HG03460 (cell line): Measurements from ENCODE around the gene VPS37C.

ENCODE experiments used
- ATAC-seq: cut with Tn5 transposase; IDR thresholded peaks from one replicate; pipeline ENCODE4 v1.9.1; 2021; ENCODE audit not compliant: unreplicated experiment

Gene VPS37C

DNA sequence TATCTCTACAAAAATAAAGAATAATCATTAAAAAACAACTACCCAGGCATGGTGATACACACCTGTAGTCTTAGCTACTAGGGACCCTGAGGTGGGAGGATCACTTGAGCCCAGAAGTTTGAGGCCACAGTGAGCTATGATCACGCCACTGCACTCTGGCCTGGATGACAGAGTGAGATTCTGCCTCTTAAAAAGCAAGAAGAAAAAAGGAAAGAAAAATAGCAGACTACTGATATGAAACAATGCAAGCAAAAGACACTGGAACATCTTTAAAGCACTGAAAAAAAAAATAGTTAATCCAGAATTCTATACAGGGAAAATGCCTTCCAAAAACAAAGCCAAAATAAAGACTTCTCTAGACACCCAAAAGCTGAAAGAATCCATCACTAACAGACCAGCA lies 5.9 kb downstream of the VPS37C start:
- ATAC-seq = no peak

DNA sequence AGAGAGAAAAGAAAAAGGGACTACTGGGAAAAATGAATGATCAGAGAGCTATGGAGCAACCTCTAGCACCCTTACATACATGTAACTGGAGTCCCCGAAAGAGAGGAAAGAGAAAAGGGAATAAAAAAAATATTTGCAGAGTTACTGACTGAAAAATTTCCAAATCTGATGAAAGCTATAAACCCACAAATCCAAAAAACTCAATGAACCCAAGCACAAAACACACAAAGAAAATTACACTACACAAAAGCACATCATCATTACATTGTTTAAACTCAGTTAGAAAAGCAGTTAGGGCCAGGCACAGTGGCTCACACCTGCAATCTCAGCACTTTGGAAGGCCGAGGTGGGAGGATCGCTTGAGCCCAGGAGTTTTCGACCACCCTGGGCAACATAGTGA lies 6.7 kb downstream of the VPS37C start:
- ATAC-seq = no peak

DNA sequence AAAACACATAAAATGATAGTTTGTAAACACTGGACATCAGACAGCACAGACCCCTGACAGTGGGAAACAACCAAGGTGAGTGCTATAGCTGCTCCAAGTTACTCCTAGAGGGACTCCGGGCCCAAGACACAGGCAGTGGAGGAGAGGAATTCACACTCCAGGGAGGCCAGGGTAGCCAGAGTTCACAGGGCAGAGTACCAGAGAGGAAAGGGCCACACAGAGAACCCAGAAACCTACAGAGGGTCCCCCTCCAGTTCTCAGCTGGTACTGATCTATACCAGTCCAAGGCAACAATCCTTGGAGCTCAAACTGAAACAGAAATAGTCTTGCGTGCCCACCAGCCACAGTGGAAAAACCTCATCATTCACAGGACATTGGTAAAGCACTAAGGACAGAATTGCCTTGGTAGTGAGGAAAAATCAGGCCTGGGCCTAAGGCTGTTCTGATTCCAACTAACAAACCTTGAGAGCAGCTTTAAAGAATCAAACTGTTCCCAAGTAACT lies 7.6 kb downstream of the VPS37C start:
- no peak for ATAC-seq

DNA sequence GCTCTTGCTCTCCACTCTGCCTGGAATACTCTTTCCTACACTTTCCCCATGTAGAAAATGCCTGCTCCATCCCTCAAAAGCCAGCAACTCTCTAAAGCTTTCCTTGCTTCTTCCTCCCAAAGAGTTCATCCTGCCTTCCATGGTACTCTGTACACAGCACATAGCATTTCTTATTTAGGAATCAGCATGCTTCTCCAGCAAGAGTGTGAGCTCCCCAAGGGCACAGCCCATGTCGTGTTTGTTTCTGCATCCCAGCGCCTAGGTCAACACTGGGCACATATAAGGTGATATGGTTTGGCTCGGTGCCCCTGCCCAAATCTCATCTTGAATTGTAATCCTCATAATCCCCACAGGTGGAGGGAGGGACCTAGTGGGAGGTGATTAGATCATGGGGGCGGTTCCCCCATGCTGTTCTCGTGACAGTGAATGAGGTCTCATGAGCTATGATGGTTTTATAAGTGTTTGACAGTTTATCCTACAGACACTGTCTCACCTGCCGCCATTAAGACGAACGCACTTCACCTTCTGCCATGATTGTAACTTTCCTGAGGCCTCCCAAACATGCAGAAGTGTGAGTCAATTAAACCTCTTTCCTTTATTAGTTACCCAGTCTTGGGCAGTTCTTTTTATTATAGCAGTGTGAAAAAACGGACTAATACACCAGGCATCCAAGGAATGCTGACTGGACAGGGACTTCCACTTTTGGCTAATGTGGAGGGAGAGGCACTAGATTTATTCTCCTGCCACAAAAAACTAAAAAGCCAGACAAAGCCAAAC lies 8.2 kb downstream of the VPS37C start:
- ATAC-seq = no peak

DNA sequence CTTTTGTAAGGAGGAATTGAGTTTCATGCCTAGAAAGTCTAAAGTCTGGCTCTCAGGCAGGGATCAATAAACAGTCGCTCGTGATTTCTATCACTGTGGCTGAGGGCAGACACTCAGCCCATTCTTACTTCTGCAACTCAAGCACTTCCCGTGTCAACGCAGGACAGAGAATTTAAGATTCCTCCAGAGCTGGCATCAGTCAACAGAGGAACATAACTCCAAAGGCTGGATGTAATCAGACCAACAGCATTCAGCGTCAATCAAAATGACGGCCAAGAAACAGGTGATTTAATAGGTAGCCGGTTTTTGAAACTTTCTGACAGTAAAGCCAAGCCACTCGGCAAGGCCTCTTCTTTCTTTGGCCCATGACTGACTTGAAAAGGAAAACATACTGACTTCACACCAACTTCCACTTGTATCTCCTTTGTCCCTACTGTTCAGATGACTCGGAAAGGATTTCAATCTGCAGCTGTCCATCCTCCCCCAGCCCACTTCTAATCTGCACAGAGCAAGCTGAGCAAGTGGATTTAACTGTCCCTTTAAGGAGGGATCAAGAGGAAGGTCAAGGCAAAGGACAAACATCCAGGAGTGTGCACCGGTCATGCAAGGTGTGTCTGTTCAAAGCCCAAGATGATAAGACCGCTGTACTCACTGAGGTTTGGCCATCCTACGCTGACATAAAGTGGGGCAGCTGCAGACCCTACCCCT lies 9.5 kb downstream of the VPS37C start:
- no peak for ATAC-seq

DNA sequence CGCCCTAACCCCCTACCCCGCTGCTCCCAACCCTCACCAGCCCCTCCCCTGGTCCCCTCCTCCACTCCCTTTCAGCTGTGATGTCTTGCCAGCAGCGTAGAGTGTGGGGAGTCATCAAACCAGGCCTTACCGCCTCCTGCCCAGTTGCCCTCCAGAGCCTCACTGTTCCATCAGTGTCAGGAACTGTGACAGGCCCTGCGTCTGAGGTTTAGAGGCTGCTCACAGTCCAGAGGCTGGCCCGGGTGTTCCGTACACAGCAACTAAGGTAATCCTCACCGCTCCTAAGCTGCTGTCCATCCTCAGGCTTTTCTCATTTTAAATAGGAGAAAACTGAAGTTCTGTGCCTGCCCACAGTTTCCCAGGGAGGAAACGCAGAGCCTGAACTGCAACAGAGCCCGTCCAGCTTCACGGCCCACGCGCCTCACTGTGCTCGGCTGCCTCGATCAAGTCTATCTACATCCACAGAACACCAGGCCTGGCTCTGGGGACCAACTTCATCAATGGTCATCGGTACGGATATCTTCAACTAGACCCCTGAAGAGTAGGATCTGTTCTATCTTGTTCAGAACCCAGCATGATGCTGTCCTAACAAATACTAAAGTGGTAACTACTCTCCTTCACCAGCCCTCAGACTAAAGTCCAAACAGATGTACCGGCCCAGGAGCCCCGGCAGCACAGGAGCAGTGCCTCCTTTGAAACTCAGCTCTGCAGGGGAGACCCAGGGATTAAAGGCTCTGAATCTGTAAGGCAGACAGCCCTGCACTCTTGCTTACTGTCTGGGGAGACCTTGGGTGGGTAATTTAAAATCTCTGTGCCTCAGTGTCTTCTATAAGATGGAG lies 10.3 kb downstream of the VPS37C start:
- no peak for ATAC-seq

DNA sequence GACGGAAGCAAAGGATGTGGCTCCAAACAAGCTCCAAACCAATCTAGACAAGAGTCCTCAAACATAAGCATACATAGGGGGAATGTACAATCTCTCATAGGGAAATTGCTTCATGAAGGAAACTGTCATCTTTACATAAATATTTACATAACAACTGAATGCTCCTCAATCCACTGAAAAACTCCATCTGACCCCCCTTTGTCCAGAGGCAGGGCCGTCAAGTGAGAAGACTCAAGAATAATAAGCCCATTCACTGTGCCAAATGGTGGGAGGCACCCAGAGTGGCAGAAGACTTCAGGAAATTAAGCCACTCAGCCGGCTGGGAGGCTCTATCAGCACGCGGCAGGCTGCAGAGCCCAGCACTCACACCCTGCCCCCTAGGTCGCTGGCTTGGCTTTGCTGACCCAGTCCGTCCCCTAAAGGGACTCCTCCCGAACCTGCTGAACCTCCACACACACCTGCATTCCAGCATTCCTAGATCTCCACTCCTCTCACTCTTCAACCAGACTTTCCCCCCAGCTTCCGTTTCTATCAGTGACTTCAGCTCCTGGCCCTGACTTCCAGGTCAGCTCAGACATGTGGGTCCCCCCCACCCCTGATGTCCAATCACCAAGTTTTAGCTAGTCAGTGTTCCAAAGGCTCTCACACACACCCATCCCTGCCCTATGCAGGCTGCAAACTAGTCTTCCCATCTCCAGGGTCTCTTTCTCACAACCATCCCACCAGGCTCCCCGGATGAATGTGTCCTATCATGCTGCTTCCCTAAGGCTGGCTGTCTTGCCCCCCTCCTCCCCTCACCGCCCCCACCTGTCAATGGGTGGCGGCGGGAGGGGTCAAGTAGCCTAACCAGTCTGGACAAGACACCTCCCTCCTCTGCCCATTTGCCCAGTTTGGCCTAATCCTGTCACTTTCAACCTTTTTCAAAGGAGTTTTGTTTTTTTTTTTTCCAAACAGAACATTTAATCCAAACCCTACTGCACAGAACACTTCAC lies 11.3 kb downstream of the VPS37C start:
- no peak for ATAC-seq

DNA sequence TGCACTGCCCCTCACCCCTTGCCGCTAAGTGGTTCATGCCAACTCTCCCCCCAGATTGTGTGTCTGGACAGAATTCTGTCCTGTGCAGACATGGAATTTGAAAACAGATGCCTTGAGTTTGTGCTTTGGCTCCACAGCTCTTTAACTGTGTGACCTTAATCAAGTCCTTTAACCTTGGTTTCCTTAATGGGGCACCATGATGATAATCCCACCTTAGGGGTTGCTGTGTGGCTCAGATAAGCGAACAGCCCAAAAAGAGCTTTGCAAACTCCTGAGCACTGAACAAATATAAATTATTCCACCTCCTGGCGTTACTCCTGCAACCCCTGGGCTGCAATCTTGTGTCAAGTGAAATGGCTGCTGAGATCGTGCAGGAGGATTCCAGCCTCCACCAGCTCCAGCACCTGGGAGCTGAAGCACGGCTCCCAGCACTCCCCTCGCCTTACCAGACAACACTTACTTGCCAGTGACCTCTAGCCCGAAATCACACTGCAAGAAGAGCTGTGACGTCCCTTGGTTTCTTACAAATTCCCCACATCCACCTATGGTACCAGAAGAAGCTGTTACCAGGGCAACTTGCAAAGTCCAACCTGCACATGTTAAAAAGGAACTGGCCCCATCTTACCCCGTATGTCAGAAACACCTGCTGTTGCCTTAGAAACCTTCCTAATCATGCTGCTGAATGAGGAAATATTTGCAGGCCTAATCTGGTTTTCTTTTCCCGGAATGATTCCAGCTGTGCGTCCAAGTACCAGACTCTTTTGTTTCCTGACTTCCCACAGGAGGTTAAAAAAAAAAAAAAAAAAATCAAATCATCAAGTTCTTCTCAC lies 13.2 kb downstream of the VPS37C start:
- no peak for ATAC-seq

DNA sequence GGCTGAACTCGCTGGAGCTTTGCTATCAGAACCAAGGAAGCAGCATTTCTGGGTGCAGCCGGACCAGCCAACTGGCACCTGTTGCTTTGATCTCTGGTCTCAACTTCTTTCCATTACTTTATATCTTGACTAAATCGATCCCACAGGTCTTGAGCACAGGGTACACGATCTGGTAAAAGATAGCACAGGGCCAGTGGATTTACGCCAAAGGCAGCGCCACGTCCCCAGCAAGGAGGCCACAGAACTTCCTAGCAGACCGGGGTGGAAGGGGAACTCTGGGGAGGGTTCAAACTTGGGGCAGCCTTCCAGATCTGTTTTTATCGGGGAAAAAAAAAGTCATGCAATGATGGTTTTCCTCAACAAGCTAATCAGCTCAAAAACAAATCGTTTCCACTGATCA lies 14.0 kb downstream of the VPS37C start:
- no peak for ATAC-seq

DNA sequence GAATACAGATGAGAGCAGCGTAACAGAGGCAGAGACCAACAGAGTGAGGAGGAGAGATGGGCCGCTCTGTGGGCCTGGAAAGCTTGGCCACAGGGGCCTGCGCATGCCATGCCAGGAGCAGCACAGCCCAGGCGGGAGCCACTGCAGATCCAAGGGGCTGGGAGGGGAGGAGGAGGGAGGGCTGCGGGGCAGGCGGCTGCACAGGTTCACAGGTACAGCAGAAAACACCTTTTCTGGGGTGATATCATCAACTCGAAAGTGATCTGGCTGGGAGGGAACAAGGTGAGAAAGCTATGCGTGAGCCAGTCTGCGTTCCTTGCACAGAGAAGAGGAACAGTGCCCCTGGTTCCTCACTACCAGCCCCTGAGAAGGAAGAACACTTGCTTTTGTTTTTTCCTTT lies 14.8 kb downstream of the VPS37C start:
- no peak for ATAC-seq

DNA sequence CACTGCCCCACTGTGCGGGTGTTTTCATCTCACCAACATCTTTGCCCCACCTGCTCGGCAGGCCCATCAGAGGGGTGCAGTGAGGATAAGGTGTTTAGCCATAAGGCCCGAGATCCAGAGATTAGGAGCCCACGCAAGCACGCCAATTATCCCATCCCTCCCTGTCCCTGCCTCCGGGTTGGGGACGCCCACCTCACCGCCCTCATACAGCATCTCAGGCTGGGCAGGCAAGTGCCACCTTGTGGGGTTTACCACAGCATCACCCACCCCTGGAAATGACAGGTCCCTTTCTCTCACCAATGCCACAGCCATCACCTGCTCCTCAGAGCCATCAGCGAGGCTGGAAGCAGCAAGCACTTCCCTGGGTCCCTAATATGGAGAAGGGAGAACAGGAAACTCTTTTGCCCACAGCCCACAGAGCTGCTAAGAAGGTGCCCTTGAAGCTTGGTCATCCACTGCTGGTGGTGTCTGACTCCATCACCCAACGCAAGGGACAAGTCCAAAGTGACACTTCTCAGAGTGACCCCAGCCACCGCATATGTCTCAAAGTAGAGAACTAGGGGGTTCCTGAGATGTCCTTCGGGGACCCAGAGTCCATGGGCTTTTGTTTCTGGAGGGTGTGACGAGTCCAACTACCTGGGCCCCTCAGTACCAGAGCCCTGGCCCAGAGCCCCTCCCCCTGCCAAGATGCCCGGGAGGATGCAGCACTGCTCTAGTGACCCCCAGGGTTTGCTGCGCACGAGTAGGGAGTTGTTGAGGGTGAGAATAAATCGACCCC lies 15.8 kb downstream of the VPS37C start:
- no peak for ATAC-seq

DNA sequence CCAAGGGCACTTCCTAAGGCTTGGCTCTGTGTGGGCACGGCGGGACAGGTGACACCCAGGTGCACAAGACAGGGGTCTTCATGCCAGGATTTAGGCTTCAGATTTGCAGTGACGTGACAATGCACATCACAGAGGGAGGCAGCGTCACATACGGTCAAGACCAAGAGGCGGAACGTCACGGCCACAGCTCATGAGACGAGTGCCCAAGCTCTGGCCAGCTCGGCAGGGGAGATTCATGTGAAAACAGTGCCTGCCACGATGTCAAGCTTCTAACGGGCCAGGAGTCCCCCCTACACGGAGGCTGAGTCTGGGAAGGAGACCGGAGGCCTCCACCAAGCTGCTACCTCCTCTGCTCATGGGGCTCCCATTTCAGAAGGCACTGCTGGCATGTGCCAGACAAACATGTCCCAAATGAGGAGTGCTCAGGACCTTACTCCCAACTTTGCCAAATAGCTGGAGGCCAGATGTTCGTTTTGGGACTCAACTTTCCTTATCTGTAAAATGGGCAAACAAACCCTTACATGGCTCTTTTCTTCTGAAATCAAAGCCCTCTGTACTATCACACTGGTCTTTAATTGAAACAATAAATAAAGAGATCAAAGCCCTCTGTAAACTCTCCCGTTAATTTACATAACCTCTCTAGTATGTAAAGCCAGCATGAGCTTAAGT lies 16.6 kb downstream of the VPS37C start:
- ATAC-seq = no peak

DNA sequence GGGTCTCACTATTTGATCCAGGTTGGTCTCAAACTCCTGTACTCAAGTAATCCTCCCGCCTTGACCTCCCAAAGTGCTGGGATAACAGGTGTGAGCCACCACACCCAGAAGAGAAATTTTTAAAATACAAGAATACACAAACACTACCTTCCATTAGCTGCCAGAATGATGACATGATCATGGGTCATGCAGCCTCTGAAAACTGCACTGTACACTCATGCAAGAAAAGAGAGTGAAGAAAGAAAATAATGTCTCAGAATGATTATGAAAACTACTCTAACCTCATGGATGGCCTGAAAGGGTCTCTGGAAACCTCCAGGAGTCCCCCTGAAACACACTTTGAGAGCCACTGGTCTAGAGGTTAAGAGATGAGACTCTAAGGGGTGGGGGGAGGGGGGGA lies 18.8 kb downstream of the VPS37C start:
- ATAC-seq = no peak

DNA sequence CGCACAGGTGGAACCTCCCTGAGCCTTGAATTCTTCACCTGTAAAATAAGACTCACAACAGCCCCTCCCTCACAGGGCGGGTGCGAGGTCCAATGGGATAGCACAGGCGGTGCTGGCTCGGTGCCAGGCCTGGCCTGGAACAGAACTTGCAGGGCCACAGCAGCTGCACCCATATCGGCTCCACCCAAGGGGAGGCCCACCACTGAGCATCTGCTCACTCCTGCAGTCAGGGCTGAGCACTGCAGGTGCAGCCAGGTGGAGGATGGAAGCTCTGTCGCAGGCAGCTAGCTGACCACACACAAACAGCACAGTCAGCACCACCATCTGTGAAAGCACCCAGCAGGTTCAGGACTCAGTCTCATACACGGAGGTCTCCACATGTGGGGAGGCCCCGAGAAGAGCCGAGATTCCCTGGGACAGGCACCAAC lies 19.6 kb downstream of the VPS37C start:
- ATAC-seq = no peak

DNA sequence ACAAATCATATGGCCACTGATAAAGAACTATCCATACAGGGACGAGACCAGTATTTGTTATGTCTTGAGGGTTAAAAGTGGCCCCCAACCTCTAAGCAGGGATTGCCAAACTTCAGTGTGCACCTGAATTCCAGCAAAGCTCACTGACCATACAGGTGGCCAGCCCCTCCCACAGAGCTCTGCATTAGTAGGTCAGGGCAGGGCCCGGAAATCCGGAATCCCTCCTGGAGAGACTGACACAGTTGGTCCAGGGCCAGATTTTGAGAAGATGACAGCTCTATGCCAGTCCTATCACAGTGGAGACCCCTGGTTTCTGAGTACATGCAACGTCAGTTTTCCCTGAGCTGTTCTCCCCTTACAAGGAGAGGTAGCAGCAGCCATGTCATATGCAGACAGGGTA lies 20.8 kb downstream of the VPS37C start:
- ATAC-seq = no peak

DNA sequence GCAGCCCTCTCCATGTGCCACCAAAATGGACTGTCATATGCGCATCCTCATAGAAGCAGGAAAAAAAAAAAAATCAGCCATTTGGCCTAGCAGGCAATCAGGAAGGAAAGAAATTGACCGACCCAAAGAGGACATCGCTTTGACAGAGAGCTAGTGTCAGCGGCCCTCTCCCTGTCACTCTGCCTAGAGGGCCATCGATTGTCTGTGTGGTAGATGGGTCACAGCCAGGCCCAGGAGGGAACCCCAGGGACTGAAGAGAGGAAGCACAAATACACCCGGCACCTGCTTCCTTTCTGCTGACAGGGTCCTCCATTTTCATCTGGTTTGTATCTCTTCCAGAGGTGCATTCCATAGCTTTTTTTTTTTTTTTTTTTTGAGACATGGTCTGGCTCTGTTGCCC lies 21.8 kb downstream of the VPS37C start:
- ATAC-seq = no peak

DNA sequence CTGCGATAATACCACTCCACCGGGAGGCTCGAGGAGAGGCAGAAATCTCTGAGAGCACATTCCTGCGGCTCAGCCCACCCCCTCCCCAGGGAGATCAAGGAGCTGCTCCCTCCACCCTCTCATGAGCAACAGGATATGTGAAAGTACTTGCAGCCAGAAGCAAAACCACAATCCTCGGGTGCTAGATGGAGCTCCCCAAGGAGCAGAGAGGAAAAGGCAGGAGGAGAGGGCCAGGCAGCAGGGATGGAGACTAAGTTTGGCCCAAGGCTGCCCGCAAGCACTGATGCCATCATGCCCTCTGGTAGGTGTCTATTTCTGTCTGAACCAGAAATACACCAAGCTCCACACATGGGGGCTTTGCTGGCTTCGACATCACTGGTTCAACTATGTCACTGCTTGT lies 22.3 kb downstream of the VPS37C start:
- no peak for ATAC-seq

DNA sequence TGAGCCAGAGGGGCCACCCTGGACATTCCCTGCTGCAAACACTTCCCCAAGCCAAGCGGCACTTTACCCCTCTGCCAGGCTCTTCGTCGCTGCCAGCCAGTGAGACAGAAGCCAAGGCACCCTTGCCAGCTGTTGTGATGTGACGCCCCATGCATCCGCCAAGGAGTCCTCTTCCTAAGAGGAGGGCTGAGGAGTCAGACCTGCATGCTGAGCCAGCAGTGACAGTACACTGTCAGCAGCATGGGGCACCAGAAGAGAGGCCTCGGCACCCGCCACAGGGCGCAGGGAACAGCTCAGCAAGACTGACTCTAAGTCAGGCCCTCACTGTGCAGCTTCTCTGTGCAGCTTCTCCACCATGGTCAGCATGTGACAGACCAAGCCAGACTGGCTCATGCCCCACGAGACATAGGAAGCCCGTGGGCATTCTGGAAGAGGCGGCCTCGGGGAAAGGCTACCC lies 26.4 kb downstream of the VPS37C start:
- ATAC-seq = no peak
